Measurements from ENCODE around the gene NAT16. TPM values are rescaled to one million over a fixed set of nuclear protein-coding genes. Genes with fewer than 3 reads are reported as not detected.

NAT16 gene
- total RNA-seq, 1 experiment from 2014 or later = not detected

DNA sequence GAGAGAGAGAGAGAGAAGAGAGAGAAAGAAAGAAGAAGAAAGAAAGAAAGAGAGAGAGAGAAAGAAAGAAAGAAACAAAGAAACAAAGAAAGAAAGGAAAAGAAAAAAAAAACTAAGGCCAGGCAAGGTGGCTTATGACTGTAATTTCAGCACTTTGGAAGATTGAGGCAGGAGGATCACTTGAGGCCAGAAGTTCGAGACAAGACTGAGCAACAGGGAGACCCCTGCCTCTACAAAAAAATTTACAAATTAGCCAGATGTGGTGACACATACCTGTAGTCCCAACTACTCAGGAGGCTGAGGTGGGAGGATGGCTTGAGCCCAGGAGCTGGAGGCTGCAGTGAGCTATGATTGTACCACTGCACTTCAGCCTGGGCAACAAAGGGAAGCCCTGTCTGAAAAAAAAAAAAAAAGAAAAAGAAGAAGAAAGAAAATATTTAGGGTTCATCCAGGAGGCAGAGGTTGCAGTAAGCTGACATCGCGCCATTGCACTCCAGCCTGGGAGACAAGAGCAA, 50.4 kb downstream of the NAT16 start:
- Mint-ChIP-seq H3K9me3 (ENCODE audit: low read depth, unreplicated experiment) (no peaks in the 10 kb centered on the region), H3K4me3 (ENCODE audit: low read depth, unreplicated experiment) (no peak overlapping the region), H3K27me3 (ENCODE audit: unreplicated experiment) (no peaks in the 10 kb centered on the region), H3K4me1 (ENCODE audit: low read depth, unreplicated experiment) (peaks cover 15% of the 10 kb centered on the region), H3K36me3 (ENCODE audit: insufficient read depth, unreplicated experiment) (no peaks in the 10 kb centered on the region), H3K27ac (ENCODE audit: unreplicated experiment) (no peak overlapping the region)
- TF ChIP-seq, protein P1, sequence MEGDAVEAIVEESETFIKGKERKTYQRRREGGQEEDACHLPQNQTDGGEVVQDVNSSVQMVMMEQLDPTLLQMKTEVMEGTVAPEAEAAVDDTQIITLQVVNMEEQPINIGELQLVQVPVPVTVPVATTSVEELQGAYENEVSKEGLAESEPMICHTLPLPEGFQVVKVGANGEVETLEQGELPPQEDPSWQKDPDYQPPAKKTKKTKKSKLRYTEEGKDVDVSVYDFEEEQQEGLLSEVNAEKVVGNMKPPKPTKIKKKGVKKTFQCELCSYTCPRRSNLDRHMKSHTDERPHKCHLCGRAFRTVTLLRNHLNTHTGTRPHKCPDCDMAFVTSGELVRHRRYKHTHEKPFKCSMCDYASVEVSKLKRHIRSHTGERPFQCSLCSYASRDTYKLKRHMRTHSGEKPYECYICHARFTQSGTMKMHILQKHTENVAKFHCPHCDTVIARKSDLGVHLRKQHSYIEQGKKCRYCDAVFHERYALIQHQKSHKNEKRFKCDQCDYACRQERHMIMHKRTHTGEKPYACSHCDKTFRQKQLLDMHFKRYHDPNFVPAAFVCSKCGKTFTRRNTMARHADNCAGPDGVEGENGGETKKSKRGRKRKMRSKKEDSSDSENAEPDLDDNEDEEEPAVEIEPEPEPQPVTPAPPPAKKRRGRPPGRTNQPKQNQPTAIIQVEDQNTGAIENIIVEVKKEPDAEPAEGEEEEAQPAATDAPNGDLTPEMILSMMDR (IDR thresholded peaks at IDR 0.05; ENCODE audit: unreplicated experiment) = no peak
- no TSS peak for BruUV-seq (replicated peaks)
- no peak for DNase-seq
- CTCF ChIA-PET = interaction anchor here (0.6 kb wide), 1 partner anchor 12 kb away, joined by 3 read pairs; no protein-coding TSS in a partner anchor
- intact Hi-C loops (cut with micrococcal nuclease; ENCODE audit: unreplicated experiment) = no loop called here

DNA sequence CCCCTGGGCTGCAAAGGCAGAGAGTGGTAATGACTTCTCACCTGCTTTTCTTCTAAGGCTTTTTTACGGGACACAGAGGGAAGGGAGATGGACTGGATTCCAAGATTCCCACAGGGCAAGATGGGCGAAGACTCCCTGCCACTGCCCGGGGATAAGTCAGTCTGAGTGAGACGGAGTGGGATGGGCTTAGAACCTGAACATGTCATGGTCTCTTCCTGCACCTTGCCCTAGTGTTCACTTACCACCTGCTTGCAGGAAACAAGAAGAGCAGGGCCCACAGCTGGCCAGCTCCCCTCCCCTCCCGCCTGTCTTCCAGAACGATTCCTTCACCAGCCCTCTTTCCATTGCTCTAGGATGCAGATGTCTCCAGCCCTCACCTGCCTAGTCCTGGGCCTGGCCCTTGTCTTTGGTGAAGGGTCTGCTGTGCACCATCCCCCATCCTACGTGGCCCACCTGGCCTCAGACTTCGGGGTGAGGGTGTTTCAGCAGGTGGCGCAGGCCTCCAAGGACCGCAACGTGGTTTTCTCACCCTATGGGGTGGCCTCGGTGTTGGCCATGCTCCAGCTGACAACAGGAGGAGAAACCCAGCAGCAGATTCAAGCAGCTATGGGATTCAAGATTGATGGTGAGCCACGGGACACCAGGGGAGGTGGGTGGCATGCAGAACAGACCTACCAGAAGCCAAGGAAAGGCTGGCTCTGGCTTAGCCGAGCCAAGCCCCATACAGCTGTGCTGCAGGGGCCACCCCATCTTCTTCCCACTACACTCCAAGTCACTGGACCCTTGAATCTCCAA, 51.9 kb downstream of the NAT16 start:
- Mint-ChIP-seq H3K4me1 (ENCODE audit: low read depth, unreplicated experiment) (peaks cover 8% of the 10 kb centered on the region), H3K27me3 (ENCODE audit: unreplicated experiment) (no peaks in the 10 kb centered on the region), H3K36me3 (ENCODE audit: insufficient read depth, unreplicated experiment) (no peaks in the 10 kb centered on the region), H3K9me3 (ENCODE audit: low read depth, unreplicated experiment) (no peaks in the 10 kb centered on the region), H3K27ac (ENCODE audit: unreplicated experiment) (no peak overlapping the region), H3K4me3 (ENCODE audit: low read depth, unreplicated experiment) (no peak overlapping the region)
- no TSS peak for BruUV-seq (replicated peaks)
- intact Hi-C loops (cut with micrococcal nuclease; ENCODE audit: unreplicated experiment) = no loop called here
- CTCF ChIA-PET = interaction anchor here (0.7 kb wide), 1 partner anchor 556 kb away, joined by 4 read pairs; no protein-coding TSS in a partner anchor
- TF ChIP-seq, protein P1 (IDR thresholded peaks at IDR 0.05; ENCODE audit: unreplicated experiment) = no peak
- no peak for DNase-seq

DNA sequence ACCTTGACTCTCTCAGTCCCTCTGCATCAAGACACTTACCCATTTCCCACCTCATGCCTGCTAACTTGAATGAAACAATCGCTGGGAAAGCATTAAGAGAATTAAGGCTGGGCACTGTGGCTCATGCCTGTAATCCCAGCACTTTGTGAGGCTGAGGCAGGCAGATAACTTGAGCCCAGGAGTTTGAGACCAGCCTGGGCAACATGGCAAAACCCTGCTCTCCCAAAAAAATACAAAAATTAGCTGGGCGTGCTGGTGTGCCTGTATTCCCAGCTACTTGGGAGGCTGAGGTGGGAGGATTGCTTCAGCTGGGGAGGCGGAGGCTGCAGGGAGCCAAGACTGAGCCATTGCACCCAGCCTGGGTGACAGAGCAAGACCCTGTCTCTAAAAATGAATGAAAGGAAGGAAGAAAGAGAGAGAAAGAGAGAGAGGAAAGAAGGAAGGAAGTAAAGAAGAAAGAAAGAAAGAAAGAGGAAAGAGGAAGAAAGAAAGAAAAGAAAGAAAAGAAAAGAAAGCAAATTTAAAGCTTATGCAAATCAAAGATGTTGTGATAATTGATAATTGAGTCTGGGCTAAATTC, 52.5 kb downstream of the NAT16 start:
- CTCF ChIA-PET = no interaction called here
- no peaks in the 10 kb centered on the region for H3K27me3 Mint-ChIP-seq (ENCODE audit: unreplicated experiment)
- H3K9me3 Mint-ChIP-seq (ENCODE audit: low read depth, unreplicated experiment) = no peaks in the 10 kb centered on the region
- no peaks in the 10 kb centered on the region for H3K36me3 Mint-ChIP-seq (ENCODE audit: insufficient read depth, unreplicated experiment)
- no peak overlapping the region for H3K27ac Mint-ChIP-seq (ENCODE audit: unreplicated experiment)
- no peak for DNase-seq
- H3K4me3 Mint-ChIP-seq (ENCODE audit: low read depth, unreplicated experiment) = no peak overlapping the region
- peaks cover 11% of the 10 kb centered on the region for H3K4me1 Mint-ChIP-seq (ENCODE audit: low read depth, unreplicated experiment)
- intact Hi-C loops (cut with micrococcal nuclease; ENCODE audit: unreplicated experiment) = no loop called here
- BruUV-seq (replicated peaks) = no TSS peak
- TF ChIP-seq, protein P1 (IDR thresholded peaks at IDR 0.05; ENCODE audit: unreplicated experiment) = no peak

DNA sequence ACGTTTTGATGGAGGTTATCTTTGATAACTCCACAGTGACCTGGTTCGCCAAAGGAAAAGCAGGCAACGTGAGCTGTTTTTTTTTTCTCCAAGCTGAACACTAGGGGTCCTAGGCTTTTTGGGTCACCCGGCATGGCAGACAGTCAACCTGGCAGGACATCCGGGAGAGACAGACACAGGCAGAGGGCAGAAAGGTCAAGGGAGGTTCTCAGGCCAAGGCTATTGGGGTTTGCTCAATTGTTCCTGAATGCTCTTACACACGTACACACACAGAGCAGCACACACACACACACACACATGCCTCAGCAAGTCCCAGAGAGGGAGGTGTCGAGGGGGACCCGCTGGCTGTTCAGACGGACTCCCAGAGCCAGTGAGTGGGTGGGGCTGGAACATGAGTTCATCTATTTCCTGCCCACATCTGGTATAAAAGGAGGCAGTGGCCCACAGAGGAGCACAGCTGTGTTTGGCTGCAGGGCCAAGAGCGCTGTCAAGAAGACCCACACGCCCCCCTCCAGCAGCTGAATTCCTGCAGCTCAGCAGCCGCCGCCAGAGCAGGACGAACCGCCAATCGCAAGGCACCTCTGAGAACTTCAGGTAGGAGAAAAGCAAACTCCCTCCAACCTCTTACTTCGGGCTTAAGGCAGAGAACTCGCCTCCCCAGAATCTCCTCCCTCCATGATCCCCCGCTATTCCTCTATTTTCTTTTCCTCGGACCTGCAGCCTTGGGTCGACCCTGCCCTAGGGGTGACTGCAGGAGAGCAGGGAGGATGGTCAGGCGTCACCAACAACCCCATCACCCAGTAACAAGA, 53.2 kb downstream of the NAT16 start, which contains the start of gene SERPINE1:
TSS of gene SERPINE1 (plus strand) at position 454 of the 809 bp plus-strand sequence. CDS start 1,290 bp downstream, outside the sequence.
- Mint-ChIP-seq H3K4me1 (ENCODE audit: low read depth, unreplicated experiment) (peaks cover 18% of the 10 kb centered on the region), H3K27ac (ENCODE audit: unreplicated experiment) (no peak within 1 kb of the TSS), H3K4me3 (ENCODE audit: low read depth, unreplicated experiment) (no peak within 1 kb of the TSS), H3K9me3 (ENCODE audit: low read depth, unreplicated experiment) (no peaks in the 10 kb centered on the region), H3K27me3 (ENCODE audit: unreplicated experiment) (no peaks in the 10 kb centered on the region), H3K36me3 (ENCODE audit: insufficient read depth, unreplicated experiment) (no peaks in the 10 kb centered on the region)
- DNase-seq = no peak
- intact Hi-C loops (cut with micrococcal nuclease; ENCODE audit: unreplicated experiment) = no loop called here
- CTCF ChIA-PET = interaction anchor here (1.0 kb wide), 1 partner anchor 17 kb away, joined by 4 read pairs; no protein-coding TSS in a partner anchor
- TF ChIP-seq, protein P1 (IDR thresholded peaks at IDR 0.05; ENCODE audit: unreplicated experiment) = no peak
- no TSS peak for BruUV-seq (replicated peaks)

Data from Calu3 (cell line).